OCI-M2 (cell line): ENCODE data around the gene CYB561D1.
"Not testable (repeated sequence)": the region's sequence is repeated elsewhere in the genome, so short reads cannot be mapped to it uniquely, and the experiment has no call there.

Experiments
- DNase-seq: peaks from one replicate; lab custom pipeline; 2025; ENCODE audit not compliant: unreplicated experiment; lab: John Stamatoyannopoulos, UW

Gene CYB561D1

DNA sequence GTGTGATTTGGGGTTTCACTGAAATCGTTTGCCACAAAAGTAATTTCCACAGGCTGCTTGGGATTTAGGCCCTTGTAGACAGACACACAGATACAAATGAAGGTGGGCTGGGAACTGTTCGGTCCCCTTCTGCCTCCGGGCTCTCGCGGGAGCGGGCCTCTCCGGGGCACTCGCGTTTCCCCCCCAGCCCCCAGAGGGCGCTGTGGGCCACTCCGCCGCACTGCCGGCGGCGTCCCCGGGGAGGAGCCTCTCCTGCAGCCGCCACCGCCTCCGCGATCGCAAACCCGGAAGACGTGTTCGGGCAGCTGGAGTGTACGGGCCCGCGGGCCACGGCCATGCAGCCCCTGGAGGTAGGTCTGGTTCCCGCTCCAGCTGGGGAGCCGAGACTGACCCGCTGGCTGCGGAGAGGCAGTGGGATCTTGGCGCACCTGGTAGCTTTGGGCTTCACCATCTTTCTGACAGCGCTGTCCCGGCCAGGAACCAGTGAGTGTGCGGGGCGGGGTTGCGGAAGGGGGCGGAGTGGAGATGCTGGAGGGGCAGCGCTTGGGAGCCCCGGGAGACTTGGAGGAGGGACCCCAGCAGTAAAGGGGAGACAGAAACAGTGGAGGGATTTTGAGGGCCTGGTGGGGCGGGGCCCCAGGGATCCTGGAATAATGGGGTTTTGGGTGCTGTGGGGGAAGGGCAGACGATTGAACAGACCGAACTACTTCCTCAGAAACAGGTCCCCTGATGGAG, at the start of gene CYB561D1:
CYB561D1 (plus strand) TSS at position 290 of the 735 bp plus-strand sequence; CDS start at position 336, 46 bp downstream.
- DNase-seq = no peak

- no peak for DNase-seq
These were observed 49.5 kb upstream of the CYB561D1 start for GRCh38 chr1:109444346-109444745.

- not testable (repeated sequence) for DNase-seq
These were observed 47.8 kb upstream of the CYB561D1 start for GRCh38 chr1:109445949-109446695.

DNA sequence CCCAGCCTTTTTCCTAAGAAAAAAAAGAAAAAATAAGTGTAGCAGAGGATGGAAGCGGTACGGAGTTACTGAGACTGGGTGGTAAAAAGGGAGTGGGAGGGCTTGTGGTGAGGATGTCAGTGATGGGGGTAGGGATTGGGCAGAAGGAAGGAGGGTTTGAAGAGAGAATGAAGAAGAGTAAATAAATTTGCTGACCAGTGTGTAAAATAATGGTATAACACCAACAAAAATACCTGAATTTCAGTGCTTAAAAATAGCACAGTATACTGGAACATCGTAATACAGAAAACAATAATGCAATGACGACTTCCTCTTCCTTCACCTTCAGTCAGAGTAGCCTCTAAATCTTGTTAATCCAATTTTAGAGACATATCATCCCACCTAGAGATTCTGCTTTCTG, 46.4 kb upstream of the CYB561D1 start:
- no peak for DNase-seq

GRCh38 chr1:109454497-109455133, 39.3 kb upstream of the CYB561D1 start:
- DNase-seq = no peak

- no peak for DNase-seq
These were observed 36.1 kb upstream of the CYB561D1 start for GRCh38 chr1:109457819-109458218.

GRCh38 chr1:109466125-109466451, 27.8 kb upstream of the CYB561D1 start:
- DNase-seq = no peak

DNA sequence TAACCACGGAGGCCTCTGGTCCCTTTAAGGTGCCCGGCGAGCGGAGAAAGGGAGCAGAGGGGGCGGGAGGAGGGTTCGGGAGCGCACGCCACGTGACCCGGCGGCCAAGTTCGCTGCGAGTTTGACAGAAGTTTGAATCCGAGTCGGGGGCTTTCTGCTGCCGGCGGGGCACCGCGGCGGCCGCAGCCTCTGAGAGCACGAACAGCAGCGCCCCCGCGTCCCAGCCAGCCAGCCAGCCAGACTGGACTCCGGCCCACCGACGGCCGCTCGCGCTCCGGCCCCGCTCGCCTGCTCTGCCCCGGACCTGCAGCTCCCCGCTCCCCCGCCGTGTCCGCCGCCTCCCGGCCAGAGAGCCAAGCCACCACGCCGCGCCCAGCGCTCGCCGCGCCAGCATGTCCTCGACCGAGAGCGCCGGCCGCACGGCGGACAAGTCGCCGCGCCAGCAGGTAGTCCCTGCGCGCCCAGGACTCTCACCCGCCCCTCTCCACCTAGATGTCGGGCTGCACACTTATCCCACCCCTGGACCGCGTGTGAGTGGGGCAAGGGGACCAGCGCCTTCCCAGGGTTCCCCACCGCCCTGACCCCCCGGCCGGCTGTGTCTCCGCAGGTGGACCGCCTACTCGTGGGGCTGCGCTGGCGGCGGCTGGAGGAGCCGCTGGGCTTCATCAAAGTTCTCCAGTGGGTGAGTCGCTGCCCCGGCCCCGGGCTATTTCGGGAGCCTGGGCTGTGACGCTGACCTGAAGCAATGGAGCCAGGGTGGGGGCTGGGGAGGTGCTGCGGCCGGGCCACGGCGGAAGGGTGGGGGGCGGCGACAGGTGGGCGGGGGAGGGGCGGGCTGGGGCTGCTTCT, 27.2 kb upstream of the CYB561D1 start, which contains the start of gene SYPL2:
SYPL2 (plus strand) TSS at position 95 of the 849 bp plus-strand sequence; CDS start at position 393, 298 bp downstream.
- DNase-seq = no peak

GRCh38 chr1:109467301-109467777, 26.6 kb upstream of the CYB561D1 start:
- DNase-seq = no peak

DNA sequence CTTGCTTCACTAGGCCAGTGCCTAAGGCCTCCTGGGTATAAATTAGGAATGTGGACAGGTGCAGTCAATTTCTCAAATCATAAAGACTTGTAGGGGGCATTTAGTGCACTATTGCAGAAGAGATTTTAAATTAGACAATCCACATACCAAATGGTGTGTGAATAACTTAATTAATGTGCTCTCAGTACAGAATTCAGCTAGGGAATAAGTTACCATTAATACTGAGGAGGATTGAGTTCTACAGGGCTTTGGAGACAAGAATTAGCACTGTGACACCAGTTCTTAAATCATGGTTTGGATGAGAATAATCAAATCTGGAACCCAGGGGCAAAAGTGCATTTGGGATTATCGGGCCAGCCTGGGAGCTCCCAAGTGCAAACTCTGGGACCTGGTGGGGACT, 25.8 kb upstream of the CYB561D1 start:
- no peak for DNase-seq

- no peak for DNase-seq
These were observed 25.0 kb upstream of the CYB561D1 start for GRCh38 chr1:109468903-109469302.

DNA sequence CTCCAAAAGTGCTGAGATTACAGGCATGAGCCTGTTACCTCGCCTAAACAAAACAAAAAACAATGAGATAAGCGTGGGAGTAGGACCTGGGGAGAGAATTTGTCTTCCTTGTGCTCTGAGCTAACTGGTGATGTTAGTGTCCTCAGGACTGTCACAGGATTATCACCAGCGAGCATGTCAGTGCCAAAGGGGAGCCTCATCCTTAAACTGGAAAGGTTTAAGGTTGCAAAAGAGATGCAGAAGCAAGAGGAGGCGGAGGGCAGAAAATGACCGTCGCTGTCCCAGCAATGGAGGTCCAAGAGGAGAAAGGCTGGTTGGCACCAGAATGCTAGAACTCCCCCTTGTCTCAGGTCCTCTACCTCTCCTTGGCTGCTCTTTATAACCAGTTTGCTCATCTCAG, 23.6 kb upstream of the CYB561D1 start:
- no peak for DNase-seq

GRCh38 chr1:109472779-109473178, 21.1 kb upstream of the CYB561D1 start:
- no peak for DNase-seq

DNA sequence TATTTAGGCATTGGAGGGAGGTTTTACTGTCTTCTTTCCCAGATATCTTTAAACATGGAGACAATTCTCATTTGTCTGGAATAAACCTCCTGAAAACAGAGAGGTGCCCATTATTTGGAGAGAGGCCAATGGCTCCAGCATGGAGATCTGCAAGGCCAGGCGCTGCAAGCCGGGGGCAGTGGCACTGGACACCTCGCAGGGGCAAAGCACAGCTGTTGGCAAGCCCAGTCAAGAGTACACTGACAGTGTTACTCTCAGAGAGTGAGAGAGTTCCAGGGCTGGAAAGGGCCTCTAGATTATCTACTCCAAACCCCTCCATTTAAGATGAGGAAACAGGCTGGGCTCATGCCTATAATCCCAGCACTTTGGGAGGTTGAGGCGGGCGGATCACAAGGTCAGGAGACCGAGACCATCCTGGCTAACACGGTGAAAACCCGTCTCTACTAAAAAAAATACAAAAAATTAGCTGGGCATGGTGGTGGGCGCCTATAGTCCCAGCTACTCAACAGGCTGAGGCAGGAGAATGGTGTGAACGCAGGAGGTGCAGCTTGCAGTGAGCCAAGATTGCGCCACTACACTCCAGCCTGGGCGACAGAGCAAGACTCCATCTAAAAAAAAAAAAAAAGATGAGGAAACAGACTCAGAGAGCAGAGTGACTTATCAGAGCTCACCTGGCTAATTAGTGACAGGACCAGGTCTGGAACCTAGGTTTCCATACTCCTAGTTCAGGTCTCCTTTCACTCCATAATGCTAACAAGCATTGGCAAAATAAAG, 20.4 kb upstream of the CYB561D1 start:
- not testable (repeated sequence) for DNase-seq

GRCh38 chr1:109474697-109475096, 19.2 kb upstream of the CYB561D1 start:
- DNase-seq = no peak

DNA sequence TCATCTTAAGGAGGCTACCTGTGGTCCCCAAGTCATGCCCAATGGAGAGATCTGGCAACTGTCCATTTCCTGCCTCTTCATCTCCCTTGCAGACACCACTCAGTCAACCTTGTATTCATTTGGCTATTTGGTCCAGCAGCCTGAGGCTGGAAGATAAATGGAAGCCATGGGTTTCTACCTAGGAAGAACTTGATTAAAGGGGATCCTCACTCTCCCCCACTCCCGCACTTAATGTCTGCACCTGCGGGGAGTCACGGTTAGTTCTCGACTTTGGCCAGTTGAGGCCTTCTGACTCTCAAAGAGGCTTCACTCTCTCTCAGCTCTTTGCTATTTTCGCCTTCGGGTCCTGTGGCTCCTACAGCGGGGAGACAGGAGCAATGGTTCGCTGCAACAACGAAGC, 18.6 kb upstream of the CYB561D1 start:
- no peak for DNase-seq

- DNase-seq = no peak
These were observed 17.1 kb upstream of the CYB561D1 start for GRCh38 chr1:109476825-109477224.

- DNase-seq = no peak
These were observed 16.1 kb upstream of the CYB561D1 start for GRCh38 chr1:109477821-109478220.

DNA sequence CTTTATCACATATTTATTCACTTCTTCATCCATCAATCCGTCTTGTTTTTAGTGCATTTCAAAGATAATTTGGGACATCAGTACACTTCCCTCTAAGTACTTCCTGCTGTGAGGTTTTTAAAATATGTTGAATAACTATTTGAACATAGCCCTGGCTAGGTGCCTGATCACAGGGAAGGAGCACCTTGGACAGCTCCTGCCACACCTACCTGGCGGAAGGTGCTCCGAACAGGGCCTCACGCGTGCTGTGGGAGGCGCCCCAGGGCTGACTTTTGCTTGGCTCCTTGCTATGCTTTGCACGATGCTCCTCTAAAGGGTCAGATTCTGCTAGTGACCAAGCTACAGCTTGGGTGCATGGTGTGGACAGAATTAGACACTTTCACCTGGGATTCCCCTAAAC, 15.1 kb upstream of the CYB561D1 start:
- DNase-seq = no peak

GRCh38 chr1:109479311-109479710, 14.6 kb upstream of the CYB561D1 start:
- DNase-seq = no peak
